Nephron (organoid): ENCODE data around the gene ZNF593OS.
A peak's percentile ranks its signal among the peaks of the same experiment; 100 is the strongest.

Experiments used
- H3K27ac Mint-ChIP-seq, 3 experiments: 2 replicates each; pipeline ENCODE4 v1.8.0; 2020; ENCODE audit warnings: mixed read lengths in 3 of 3, mild to moderate bottlenecking in 2 of 3, moderate library complexity in 1 of 3
- H3K27me3 Mint-ChIP-seq: 2 replicates; pipeline ENCODE4 v1.8.0; 2021; ENCODE audit warnings: low read depth, mild to moderate bottlenecking, moderate library complexity, mixed read lengths
- H3K36me3 Mint-ChIP-seq: 2 replicates; pipeline ENCODE4 v1.8.0; 2020; ENCODE audit warnings: low read depth, mixed read lengths
- H3K4me1 Mint-ChIP-seq: 2 replicates; pipeline ENCODE4 v1.8.0; 2020; ENCODE audit warnings: mixed read lengths
- H3K4me3 Mint-ChIP-seq, 3 experiments: 2 replicates each; pipeline ENCODE4 v1.8.0; 2020; ENCODE audit warnings: mild to moderate bottlenecking in 3 of 3, mixed read lengths in 3 of 3, moderate library complexity in 2 of 3
- H3K9me3 Mint-ChIP-seq: 2 replicates; pipeline ENCODE4 v1.8.0; 2020; ENCODE audit warnings: mixed read lengths
- TF ChIP-seq, protein P1 (sequence below), 3 experiments: fragments of 200-600 bp; sonication (generic); IDR thresholded peaks; one replicate each; pipeline ENCODE4 v1.5.0; 2021; ENCODE audit warnings: antibody characterized with exemption in 3 of 3; ENCODE audit not compliant: unreplicated experiment in 3 of 3

The ZNF593OS gene

GRCh38 chr1:26213335-26213905 is 41.8 kb upstream of the ZNF593OS start:
- no peak overlapping the region for H3K27ac Mint-ChIP-seq
- peaks cover 10% of the 10 kb centered on the region for H3K27me3 Mint-ChIP-seq
- no peak overlapping the region for H3K4me3 Mint-ChIP-seq
- no peaks in the 10 kb centered on the region for H3K36me3 Mint-ChIP-seq
- H3K9me3 Mint-ChIP-seq: no peaks in the 10 kb centered on the region
- TF ChIP-seq, protein P1, sequence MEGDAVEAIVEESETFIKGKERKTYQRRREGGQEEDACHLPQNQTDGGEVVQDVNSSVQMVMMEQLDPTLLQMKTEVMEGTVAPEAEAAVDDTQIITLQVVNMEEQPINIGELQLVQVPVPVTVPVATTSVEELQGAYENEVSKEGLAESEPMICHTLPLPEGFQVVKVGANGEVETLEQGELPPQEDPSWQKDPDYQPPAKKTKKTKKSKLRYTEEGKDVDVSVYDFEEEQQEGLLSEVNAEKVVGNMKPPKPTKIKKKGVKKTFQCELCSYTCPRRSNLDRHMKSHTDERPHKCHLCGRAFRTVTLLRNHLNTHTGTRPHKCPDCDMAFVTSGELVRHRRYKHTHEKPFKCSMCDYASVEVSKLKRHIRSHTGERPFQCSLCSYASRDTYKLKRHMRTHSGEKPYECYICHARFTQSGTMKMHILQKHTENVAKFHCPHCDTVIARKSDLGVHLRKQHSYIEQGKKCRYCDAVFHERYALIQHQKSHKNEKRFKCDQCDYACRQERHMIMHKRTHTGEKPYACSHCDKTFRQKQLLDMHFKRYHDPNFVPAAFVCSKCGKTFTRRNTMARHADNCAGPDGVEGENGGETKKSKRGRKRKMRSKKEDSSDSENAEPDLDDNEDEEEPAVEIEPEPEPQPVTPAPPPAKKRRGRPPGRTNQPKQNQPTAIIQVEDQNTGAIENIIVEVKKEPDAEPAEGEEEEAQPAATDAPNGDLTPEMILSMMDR (IDR thresholded peaks at IDR 0.05; ENCODE audit: unreplicated experiment in 3 of 3): no peak
- H3K4me1 Mint-ChIP-seq: peaks cover 12% of the 10 kb centered on the region

- H3K36me3 Mint-ChIP-seq: no peaks in the 10 kb centered on the region
- no peak overlapping the region for H3K27ac Mint-ChIP-seq
- no peak overlapping the region for H3K4me3 Mint-ChIP-seq
These were observed 41.1 kb upstream of the ZNF593OS start for GRCh38 chr1:26212726-26213125.

DNA sequence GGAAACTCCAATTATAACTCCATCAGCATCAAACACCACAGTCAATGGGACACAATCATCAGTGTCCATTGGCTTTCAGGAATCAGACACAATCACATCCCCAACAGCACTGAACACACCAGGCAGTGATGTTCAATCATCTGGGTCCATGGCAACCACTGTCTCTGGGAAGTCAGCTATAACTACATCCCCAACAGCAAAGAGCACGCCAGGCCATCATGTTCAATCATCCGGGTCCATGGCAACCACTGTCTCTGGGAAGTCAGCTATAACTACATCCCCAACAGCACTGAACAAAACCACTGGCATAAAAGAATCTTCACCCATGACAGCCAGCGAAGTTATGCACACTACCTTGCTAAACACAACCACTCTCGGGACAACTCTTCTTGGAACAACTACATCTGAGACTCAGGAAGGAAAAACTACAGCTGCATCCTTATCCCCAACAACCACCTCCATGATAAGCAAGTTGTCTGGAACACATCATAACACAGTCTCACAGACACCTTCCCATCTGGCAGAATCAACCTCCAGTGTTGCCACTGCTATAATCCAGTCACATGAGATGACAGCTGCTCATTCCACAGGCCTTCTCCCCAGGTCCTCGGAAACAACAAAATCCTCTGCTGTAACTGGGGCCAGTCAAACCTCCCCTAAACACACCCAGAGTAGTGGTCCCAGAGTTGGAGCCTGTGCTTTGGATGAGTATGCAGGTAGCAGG is 38.7 kb upstream of the ZNF593OS start:
- Mint-ChIP-seq H3K36me3 (no peaks in the 10 kb centered on the region), H3K27me3 (peaks cover 14% of the 10 kb centered on the region), H3K4me3 (no peak overlapping the region), H3K27ac (no peak overlapping the region), H3K9me3 (no peaks in the 10 kb centered on the region), H3K4me1 (peaks cover 12% of the 10 kb centered on the region)
- TF ChIP-seq, protein P1 (IDR thresholded peaks at IDR 0.05; ENCODE audit: unreplicated experiment in 3 of 3): no peak

More at GRCh38 chr1:26212726-26213125, 41.1 kb upstream of the ZNF593OS start:
- Mint-ChIP-seq H3K27me3 (peaks cover 10% of the 10 kb centered on the region), H3K9me3 (no peaks in the 10 kb centered on the region), H3K4me1 (peaks cover 12% of the 10 kb centered on the region)
- TF ChIP-seq, protein P1 (IDR thresholded peaks at IDR 0.05; ENCODE audit: unreplicated experiment in 3 of 3): no peak

GRCh38 chr1:26203642-26204318 is 32.1 kb upstream of the ZNF593OS start:
- TF ChIP-seq, protein P1 (IDR thresholded peaks at IDR 0.05; ENCODE audit: unreplicated experiment in 3 of 3): no peak
- no peak overlapping the region for H3K4me3 Mint-ChIP-seq
- H3K27me3 Mint-ChIP-seq: peaks cover 9% of the 10 kb centered on the region
- no peaks in the 10 kb centered on the region for H3K36me3 Mint-ChIP-seq
- no peak overlapping the region for H3K27ac Mint-ChIP-seq
- H3K9me3 Mint-ChIP-seq: no peaks in the 10 kb centered on the region
- peaks cover 20% of the 10 kb centered on the region for H3K4me1 Mint-ChIP-seq

DNA sequence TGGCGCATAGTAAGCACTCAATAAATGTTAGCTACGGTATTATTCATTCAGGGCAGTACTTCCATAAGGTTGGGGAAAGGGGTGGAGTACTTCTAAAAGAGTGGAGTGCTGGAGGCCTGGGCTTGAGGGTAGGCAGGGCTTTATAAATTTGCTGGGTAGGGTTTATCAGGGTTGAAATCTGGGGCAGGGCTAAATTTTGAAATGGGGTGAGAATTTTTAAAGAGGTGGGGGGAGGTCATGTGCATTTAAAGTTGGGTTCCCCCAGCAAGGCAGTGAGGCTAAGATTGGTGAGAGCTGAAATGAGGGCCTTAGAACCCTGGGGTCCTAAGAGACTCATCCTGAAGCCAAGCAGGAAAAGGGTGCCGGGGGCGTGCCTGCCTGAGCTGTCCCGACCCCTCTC is 28.8 kb upstream of the ZNF593OS start:
- H3K9me3 Mint-ChIP-seq: no peaks in the 10 kb centered on the region
- H3K4me3 Mint-ChIP-seq: no peak overlapping the region
- TF ChIP-seq, protein P1 (IDR thresholded peaks at IDR 0.05; ENCODE audit: unreplicated experiment in 3 of 3): no peak
- peaks cover 20% of the 10 kb centered on the region for H3K4me1 Mint-ChIP-seq
- peaks cover 10% of the 10 kb centered on the region for H3K27me3 Mint-ChIP-seq
- H3K27ac Mint-ChIP-seq: peak overlapping the region; percentile 10 to 81 (median 26)
- H3K36me3 Mint-ChIP-seq: no peaks in the 10 kb centered on the region
